A549 (cell line): ENCODE results near the gene RNF34. TPM values are rescaled to one million over a fixed set of nuclear protein-coding genes. Genes with fewer than 3 reads are reported as not detected.

ENCODE experiments used
- ATAC-seq, 2 experiments: fragments of 200-7000 bp in 1 of 2; fragments of >200 bp in 1 of 2; cut with Nextera tagmentation in 1 of 2; cut with Tn5 transposase in 1 of 2; 3 replicates each; pipeline versions ENCODE4 v1.8.0 to v1.9.1; 2018 to 2020; ENCODE audit warnings: mild to moderate bottlenecking in 1 of 2, moderate library complexity in 1 of 2
- CTCF ChIA-PET: fragments of 300-600 bp; sonication (Branson Sonifier 250); formaldehyde crosslinking; extraction: SDS; loops from one replicate; lab custom pipeline; 2021; ENCODE audit warnings: antibody characterized with exemption, inconsistent platforms; lab: Yijun Ruan, JAX
- POLR2A ChIA-PET: fragments of 350-600 bp; formaldehyde crosslinking; extraction: SDS; loops from one replicate; lab custom pipeline; 2021; ENCODE audit warnings: antibody characterized with exemption, inconsistent platforms; lab: Yijun Ruan, JAX
- DNase-seq, 2 experiments: peaks; one replicate each; pipeline versions ENCODE4 v3.0.0 to v3.0.0-alpha.2; 2011 to 2016; ENCODE audit warnings: low read depth in 1 of 2, low spot score in 1 of 2
- FAIRE-seq: peaks from 2 replicates; lab custom pipeline; 2011; peaks lifted over from hg19 to GRCh38; lab: Jason Lieb, UNC
- H3K27ac ChIP-seq, 2 experiments: fragments of >200 bp; sonication (Bioruptor Twin); formaldehyde crosslinking; 3 replicates each; pipeline ENCODE4 v1.5.1; 2016 to 2017
- H3K4me1 ChIP-seq: fragments of >200 bp; sonication (Bioruptor Twin); formaldehyde crosslinking; 3 replicates; pipeline ENCODE4 v1.6.1; 2016
- H3K4me2 ChIP-seq: fragments of >200 bp; sonication (Bioruptor Twin); formaldehyde crosslinking; 3 replicates; pipeline ENCODE4 v1.6.1; 2016
- H3K4me3 ChIP-seq: fragments of >200 bp; sonication (Bioruptor Twin); formaldehyde crosslinking; 3 replicates; pipeline ENCODE4 v1.5.1; 2016
- H3K9me3 ChIP-seq: fragments of >200 bp; sonication (Bioruptor Twin); formaldehyde crosslinking; 3 replicates; pipeline ENCODE4 v1.6.1; 2016
- CBX2 ChIP-seq: fragments of 200-600 bp; sonication (generic); IDR thresholded peaks from 2 replicates; pipeline ENCODE4 v1.6.1; 2016; ENCODE audit warnings: low read depth, mild to moderate bottlenecking, borderline replicate concordance
- CBX8 ChIP-seq: fragments of 200-600 bp; sonication (generic); IDR thresholded peaks from 2 replicates; pipeline ENCODE4 v1.6.1; 2016
- CHD2 ChIP-seq: fragments of 150-350 bp; IDR thresholded peaks from 2 replicates; pipeline ENCODE4 v1.6.1; 2014; ENCODE audit warnings: low read length; ENCODE audit not compliant: partially characterized antibody
- CTCF ChIP-seq: fragments of >200 bp; sonication (Bioruptor Twin); formaldehyde crosslinking; IDR thresholded peaks from 3 replicates; pipeline ENCODE4 v1.5.1; 2016
- EHF ChIP-seq: fragments of 250-450 bp; sonication (Bioruptor Pico); IDR thresholded peaks from 2 replicates; pipeline ENCODE4 v1.5.0; 2020; ENCODE audit warnings: mild to moderate bottlenecking
- EP300 ChIP-seq, 2 experiments: fragments of >200 bp; sonication (Bioruptor Twin); formaldehyde crosslinking; IDR thresholded peaks; 2 replicates in 1 of 2; 3 replicates in 1 of 2; pipeline ENCODE4 v1.6.1; 2016 to 2017
- FOSL2 ChIP-seq, 2 experiments: fragments of 450-650 bp in 1 of 2; fragments of >200 bp in 1 of 2; sonication (Bioruptor Twin) in 1 of 2; formaldehyde crosslinking; IDR thresholded peaks; 2 replicates each; pipeline versions ENCODE4 v1.5.0 to v1.6.1; 2016 to 2020; ENCODE audit warnings: mild to moderate bottlenecking in 1 of 2, moderate library complexity in 1 of 2
- GATA3 ChIP-seq: IDR thresholded peaks from 2 replicates; pipeline ENCODE4 v1.6.1; 2012; ENCODE audit warnings: borderline replicate concordance
- HDAC2 ChIP-seq: fragments of 200-600 bp; sonication (generic); IDR thresholded peaks from 2 replicates; pipeline ENCODE4 v1.6.1; 2016
- HOXA7 ChIP-seq: fragments of 250-450 bp; sonication (Bioruptor Pico); IDR thresholded peaks from 2 replicates; pipeline ENCODE4 v1.5.0; 2020; ENCODE audit warnings: mild to moderate bottlenecking, moderate library complexity
- HOXB5 ChIP-seq: fragments of 250-450 bp; sonication (Bioruptor Pico); IDR thresholded peaks from 2 replicates; pipeline ENCODE4 v1.5.0; 2020; ENCODE audit warnings: mild to moderate bottlenecking, moderate library complexity
- KDM5A ChIP-seq: fragments of 200-600 bp; sonication (generic); IDR thresholded peaks from 2 replicates; pipeline ENCODE4 v1.6.1; 2016; ENCODE audit warnings: antibody characterized with exemption, mild to moderate bottlenecking
- MAZ ChIP-seq: fragments of 150-350 bp; IDR thresholded peaks from 2 replicates; pipeline ENCODE4 v1.6.1; 2014; ENCODE audit warnings: antibody characterized with exemption, low read depth, low read length, borderline replicate concordance
- MYC ChIP-seq: IDR thresholded peaks from 2 replicates; pipeline ENCODE4 v1.6.1; 2012; ENCODE audit warnings: mild to moderate bottlenecking, inconsistent platforms, low read length, improper control_type of control experiment, borderline replicate concordance
- NFE2L2 ChIP-seq: fragments of 150-350 bp; conservative IDR thresholded peaks from 2 replicates; pipeline ENCODE4 v1.6.1; 2014; ENCODE audit warnings: low read length
- NPAS2 ChIP-seq: fragments of 250-450 bp; sonication (Bioruptor Pico); IDR thresholded peaks from 2 replicates; pipeline ENCODE4 v1.8.0; 2022; ENCODE audit warnings: mild to moderate bottlenecking, moderate library complexity, borderline replicate concordance
- PHF8 ChIP-seq: fragments of 200-600 bp; sonication (generic); IDR thresholded peaks from 2 replicates; pipeline ENCODE4 v1.6.1; 2016; ENCODE audit warnings: low read depth, mild to moderate bottlenecking, antibody characterized with exemption, moderate library complexity, borderline replicate concordance
- POLR2A ChIP-seq: IDR thresholded peaks from 2 replicates; pipeline ENCODE4 v1.6.1; 2012; ENCODE audit warnings: mild to moderate bottlenecking, low read length
- RARB ChIP-seq: fragments of 250-450 bp; sonication (Bioruptor Pico); IDR thresholded peaks from 2 replicates; pipeline ENCODE4 v1.8.0; 2021; ENCODE audit warnings: mild to moderate bottlenecking, moderate library complexity
- RCOR1 ChIP-seq: fragments of 150-350 bp; IDR thresholded peaks from 2 replicates; pipeline ENCODE4 v1.6.1; 2014; ENCODE audit warnings: antibody characterized with exemption, low read length, low read depth
- SMC3 ChIP-seq: fragments of >200 bp; sonication (Bioruptor Twin); formaldehyde crosslinking; IDR thresholded peaks from 3 replicates; pipeline ENCODE4 v1.6.1; 2018; ENCODE audit warnings: inconsistent platforms
- ZFP36 ChIP-seq: fragments of 450-650 bp; IDR thresholded peaks from 2 replicates; pipeline ENCODE4 v1.6.1; 2014; ENCODE audit warnings: borderline replicate concordance; ENCODE audit not compliant: partially characterized antibody
- WGBS: methylation state at CpG from one replicate; pipeline ENCODE4 v1.1.6; 2017; ENCODE audit errors: missing lambda C conversion rate; 5-methylcytosine and 5-hydroxymethylcytosine counted together
- polyA plus RNA-seq, 4 experiments: library from polyadenylated mRNA; depleted of rRNA in 3 of 4; stranded (reverse); fragments of >200 nt; fragmentation: RNase III in 1 of 4; extraction: RNeasy Plus Mini Kit Qiagen cat#74134 plus additional on column Dnase treatment in 1 of 4; gene quantifications; 2 replicates in 3 of 4; 3 replicates in 1 of 4; pipeline ENCODE4 v1.2.3, GENCODE V29; 2011 to 2017
- TF ChIP-seq, protein P1 (sequence below): fragments of 250-450 bp; sonication (Bioruptor Pico); IDR thresholded peaks from 2 replicates; pipeline ENCODE4 v1.5.0; 2021; ENCODE audit warnings: mild to moderate bottlenecking, moderate library complexity, borderline replicate concordance

The RNF34 gene
- polyA plus RNA-seq, 2 of the 4 experiments (the other 2 are of a cell fraction), result 44.5 to 59.4 TPM

DNA sequence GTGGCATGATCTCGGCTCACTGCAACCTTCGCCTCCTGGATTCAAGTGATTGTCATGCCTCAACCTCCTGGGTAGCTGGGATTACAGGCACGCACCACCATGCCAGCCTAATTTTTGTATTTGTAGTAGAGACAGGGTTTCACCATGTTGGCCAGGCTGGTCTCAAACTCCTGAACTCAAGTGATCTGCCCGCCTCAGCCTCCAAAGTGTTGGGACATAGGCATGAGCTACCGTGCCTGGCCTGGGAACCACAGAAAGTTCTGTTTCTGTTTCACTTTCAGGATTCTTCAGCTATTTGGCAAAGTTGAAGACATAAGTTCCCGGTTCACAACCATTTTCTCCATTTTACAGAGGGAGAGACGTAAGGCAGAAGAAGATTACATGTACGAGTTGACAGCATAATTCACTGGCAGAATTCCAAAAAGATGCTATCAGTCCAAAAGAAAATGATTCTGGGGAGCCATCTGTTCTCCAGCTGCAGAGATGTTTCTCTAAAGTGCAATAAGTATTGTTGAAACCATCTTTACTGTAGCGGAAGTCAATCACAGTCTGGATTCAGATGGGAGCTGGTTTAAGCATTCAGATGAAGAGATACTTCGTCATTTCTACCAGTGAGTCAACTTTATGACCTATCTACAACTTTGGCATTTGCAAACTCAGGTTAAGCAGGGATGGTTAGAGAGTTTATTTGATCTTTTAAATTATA is 8.1 kb upstream of the RNF34 start:
- H3K9me3 ChIP-seq, result no peaks in the 10 kb centered on the region
- H3K4me2 ChIP-seq, result no peak overlapping the region
- peaks cover 7% of the 10 kb centered on the region; the same call in 2 of the 3 replicates for H3K4me1 ChIP-seq
- H3K27ac ChIP-seq, result no peak overlapping the region
- ChIA-PET CTCF (no interaction called here), POLR2A (no interaction called here)
- FAIRE-seq (no peak), DNase-seq (no peak), ATAC-seq (no peak)
- WGBS, result 84% methylated on average over 10 of the region's 10 CpGs
- H3K4me3 ChIP-seq, result no peak overlapping the region
- TF ChIP-seq ZFP36, result no peak

GRCh38 chr12:121392325-121392716 is 7.6 kb upstream of the RNF34 start:
- CTCF ChIA-PET, result no interaction called here
- FAIRE-seq (no peak), DNase-seq (no peak)
- H3K4me2 ChIP-seq, result no peak overlapping the region
- POLR2A ChIA-PET, result no interaction called here
- H3K9me3 ChIP-seq, result no peaks in the 10 kb centered on the region
- no peak overlapping the region for H3K4me3 ChIP-seq
- WGBS, result 75% methylated on average over 3 of the region's 3 CpGs
- TF ChIP-seq ZFP36 (no peak), CTCF (no peak), HOXA7 (CRISPR knock-in tag) (no peak), CHD2 (no peak), HOXB5 (no peak), SMC3 (no peak), KDM5A (no peak), CBX8 (no peak), MYC (no peak), NFE2L2 (no peak), MAZ (no peak), CBX2 (no peak), HDAC2 (no peak), EP300 (IDR thresholded peaks at IDR 0.05) (no peak), GATA3 (no peak), RCOR1 (no peak), FOSL2 (IDR thresholded peaks at IDR 0.05) (no peak), FOSL2 (CRISPR knock-in tag; IDR thresholded peaks at IDR 0.05) (no peak), EHF (CRISPR knock-in tag) (no peak)
- TF ChIP-seq, all 56 proteins: peak for 0
- no peak overlapping the region for H3K27ac ChIP-seq
- H3K4me1 ChIP-seq, result peaks cover 7% of the 10 kb centered on the region; the same call in 2 of the 3 replicates
- ATAC-seq, result no peak

DNA sequence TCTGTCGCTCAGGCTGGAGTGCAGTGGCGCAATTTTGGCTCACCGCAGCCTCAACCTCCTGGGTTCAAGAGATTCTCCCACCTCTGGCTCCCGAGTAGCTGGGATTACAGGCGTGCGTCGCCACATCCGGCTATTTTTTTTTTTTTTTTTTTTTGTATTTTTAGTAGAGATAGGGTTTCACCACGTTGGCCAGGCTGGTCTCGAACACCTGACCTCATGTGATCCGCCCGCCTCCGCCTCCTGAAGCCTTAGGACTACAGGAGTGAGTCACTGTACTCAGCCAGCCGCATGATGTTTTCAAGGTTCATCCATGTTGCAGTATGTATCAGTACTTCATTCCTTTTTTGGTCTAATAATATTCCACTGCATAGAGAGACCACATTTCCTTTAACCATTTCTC is 2.4 kb upstream of the RNF34 start:
- FAIRE-seq (no peak), ATAC-seq (no peak), DNase-seq (no peak)
- no peak overlapping the region for H3K4me2 ChIP-seq
- WGBS, result 93% methylated on average over 14 of the region's 14 CpGs
- no peak overlapping the region for H3K27ac ChIP-seq
- ChIA-PET POLR2A (interaction anchor here (0.8 kb wide), 1 partner anchor 8 kb away, joined by 4 read pairs; no protein-coding TSS in a partner anchor), CTCF (interaction anchor here (0.7 to 1.0 kb wide), 2 partner anchors 277 to 1074 kb away, joined by 3 read pairs; no protein-coding TSS in a partner anchor)
- no peak overlapping the region for H3K4me3 ChIP-seq
- peaks cover 19% of the 10 kb centered on the region for H3K4me1 ChIP-seq
- H3K9me3 ChIP-seq, result no peaks in the 10 kb centered on the region
- TF ChIP-seq, protein P1, sequence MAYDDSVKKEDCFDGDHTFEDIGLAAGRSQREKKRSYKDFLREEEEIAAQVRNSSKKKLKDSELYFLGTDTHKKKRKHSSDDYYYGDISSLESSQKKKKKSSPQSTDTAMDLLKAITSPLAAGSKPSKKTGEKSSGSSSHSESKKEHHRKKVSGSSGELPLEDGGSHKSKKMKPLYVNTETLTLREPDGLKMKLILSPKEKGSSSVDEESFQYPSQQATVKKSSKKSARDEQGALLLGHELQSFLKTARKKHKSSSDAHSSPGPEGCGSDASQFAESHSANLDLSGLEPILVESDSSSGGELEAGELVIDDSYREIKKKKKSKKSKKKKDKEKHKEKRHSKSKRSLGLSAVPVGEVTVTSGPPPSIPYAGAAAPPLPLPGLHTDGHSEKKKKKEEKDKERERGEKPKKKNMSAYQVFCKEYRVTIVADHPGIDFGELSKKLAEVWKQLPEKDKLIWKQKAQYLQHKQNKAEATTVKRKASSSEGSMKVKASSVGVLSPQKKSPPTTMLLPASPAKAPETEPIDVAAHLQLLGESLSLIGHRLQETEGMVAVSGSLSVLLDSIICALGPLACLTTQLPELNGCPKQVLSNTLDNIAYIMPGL, result no peak
- no peak for TF ChIP-seq PHF8
- no peak for TF ChIP-seq RARB (CRISPR knock-in tag)
- no peak for TF ChIP-seq NPAS2 (CRISPR knock-in tag)
- TF ChIP-seq NFE2L2, result no peak
- no peak for TF ChIP-seq POLR2A
- TF ChIP-seq EHF (CRISPR knock-in tag), result no peak
- no peak for TF ChIP-seq EP300 (IDR thresholded peaks at IDR 0.05)
- TF ChIP-seq, all 56 proteins: peak for 0
